ENCODE results near the gene NTRK1.

Gene NTRK1

GRCh38 chr1:156839426-156840109, 21.1 kb upstream of the NTRK1 start:
- DNase-seq: no peak

GRCh38 chr1:156840186-156840897, 20.3 kb upstream of the NTRK1 start:
- DNase-seq: no peak

DNA sequence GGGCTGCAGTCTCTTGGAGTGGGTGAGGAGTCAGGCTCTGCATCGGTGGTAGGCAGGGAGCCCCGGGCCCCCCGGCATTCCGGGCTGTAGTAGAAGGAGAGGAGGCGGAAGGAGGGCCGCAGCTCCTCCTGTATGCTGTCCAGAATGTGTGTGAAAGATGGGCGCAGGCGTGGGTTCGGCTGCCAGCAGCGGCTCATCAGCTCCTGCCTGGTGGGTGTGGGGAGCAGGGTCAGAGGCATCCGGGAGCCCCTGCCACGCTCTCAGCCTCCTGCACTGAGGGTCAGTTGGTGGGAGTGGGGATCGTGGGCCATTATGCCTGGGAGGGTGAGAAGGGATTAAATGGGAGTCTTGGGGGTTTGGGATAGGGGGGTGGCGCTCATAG, 19.8 kb upstream of the NTRK1 start:
- DNase-seq: no peak

DNA sequence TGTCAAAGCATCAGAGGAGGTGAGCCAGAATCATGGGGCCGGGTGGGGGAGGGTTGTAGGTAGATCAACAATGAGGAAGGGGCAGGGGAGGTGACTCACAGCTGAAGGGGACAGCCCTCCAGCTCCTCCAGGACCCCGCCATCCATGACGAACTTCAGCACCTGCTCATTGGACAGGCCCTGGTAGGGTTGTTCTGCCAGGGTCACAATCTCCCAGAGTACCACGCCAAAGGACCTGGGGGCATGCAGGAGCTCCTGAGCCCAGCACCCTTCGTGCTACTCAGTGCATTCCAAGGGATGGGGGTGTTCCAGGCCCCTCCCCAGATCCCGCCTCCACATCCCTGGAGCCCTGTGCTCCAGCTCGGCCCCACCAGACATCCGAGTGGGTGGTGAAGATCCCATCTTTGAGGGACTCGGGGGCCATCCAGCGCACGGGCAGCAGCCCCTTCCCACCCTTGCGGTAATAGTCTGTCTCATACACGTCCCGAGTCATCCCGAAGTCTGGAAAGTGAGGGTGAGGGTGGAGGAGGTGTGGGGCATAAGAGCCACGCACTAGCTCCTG, 19.3 kb upstream of the NTRK1 start:
- no peak for DNase-seq

GRCh38 chr1:156842618-156843300, 17.9 kb upstream of the NTRK1 start:
- DNase-seq: no peak

DNA sequence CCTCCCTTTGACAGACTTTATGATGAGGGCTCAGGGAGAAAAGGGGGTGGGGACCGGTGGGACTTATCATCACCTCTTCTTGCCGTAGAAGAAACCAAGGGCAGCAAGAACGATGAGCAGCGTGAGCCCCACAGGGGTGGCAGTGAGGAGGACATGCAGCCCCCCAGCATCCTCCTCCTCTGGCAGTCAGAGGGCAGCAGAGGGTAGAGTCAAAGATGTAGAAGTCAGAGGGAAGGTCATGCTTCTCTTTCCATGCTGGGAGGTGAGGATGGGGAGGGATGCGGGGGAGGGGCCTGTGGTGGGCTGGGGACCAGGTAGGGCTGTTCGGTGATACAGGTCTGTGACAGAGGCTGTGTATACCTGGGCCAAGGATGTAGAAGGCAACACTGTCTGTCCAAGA, 16.6 kb upstream of the NTRK1 start:
- no peak for DNase-seq

GRCh38 chr1:156844638-156845037, 16.0 kb upstream of the NTRK1 start:
- DNase-seq: no peak

GRCh38 chr1:156845055-156845952, 15.4 kb upstream of the NTRK1 start:
- DNase-seq: peak; percentile 18

- no peak for DNase-seq
Measured at GRCh38 chr1:156845953-156846545, 14.6 kb upstream of the NTRK1 start.

- DNase-seq: no peak
Measured at GRCh38 chr1:156846643-156847042, 14.0 kb upstream of the NTRK1 start.

DNA sequence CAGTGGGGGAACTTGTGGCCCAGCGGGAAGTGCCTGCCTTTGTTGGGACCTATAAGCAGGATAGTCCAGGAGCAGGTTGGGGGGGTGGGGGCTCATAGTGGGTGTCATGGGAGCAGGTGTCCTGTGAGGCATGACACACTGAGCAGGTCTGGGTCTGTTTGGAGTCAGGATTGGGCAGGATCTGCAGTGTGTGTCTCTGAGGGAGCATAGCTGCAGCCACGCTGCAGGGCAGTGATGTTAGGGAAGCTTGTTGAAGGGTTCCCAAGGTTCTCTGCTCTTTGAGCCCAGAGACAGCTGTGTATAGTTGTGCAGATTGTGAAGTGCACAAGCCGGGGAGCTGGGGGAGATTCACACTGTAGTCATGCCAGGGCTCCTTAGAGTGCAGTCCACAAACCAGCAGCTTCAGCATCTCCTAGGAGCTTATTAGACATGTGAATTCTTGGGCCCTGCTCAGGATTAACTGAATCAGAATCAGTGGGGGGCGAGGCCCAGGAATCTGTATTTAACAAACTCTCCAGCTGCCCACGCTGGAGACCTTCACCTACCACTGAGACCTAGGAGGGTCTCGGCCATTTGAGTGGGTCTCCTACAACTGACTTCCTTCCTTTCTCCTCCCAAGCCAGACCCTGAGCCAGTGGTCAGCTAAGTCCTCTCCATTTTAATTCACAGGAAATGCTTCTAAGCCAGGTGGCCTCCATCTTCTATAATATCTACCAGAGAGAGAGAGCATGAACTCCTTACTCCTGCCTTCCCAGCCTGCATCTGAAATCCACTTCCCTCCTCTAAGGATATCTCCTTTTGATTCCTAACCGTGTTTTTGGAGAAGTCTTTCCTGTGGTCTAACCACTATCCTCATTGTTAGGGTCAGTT, 12.8 kb upstream of the NTRK1 start:
- DNase-seq: no peak

GRCh38 chr1:156848461-156849150, 12.1 kb upstream of the NTRK1 start:
- no peak for DNase-seq

DNA sequence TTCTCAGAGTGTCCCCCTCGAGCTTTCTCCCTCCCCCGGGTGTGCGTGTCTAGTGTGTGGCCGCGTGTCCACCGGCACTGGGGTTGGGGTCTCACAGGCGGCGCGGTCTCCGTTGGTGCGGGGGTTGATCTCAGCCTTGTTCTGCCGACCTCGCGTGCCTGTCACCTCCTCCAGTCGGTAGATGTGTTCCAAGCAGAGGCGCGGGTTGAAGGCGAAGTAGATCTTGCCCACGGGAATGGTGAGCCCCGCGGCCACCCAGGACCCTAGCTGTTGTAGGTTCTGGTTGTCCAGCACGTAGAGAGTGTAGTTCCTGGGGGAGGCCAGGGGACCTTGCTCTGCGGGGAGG, 11.5 kb upstream of the NTRK1 start:
- no peak for DNase-seq

DNA sequence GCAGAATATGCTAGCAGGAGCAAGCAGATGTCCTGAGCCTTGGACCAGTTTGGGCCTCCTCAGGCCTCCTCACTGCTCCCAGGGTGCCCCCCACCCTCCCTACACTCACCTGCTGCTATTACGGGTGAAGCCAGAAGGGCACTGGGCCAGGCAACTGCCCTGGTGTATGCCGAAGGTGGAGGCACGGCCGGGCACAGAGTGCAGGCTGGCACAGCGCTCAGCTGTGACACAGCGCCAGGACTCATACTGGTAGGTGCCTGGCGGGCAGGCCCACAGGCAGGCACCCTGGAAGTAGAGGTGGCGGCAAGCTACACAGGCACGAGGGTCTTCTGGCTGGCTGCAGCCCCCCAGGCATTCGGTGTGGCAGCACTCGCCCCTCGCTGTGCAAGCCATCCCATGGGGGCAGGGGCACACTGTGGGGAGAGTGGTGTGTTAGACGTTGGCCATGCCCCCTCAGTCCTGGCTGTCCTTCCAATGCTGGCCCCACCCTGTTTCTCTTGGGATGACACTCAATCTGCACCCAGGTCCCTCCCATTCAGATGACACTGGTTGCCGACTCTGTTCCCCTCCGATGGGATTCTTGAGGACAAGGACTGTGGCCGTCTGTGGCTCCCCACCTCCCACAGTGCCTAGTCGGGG, 8.8 kb upstream of the NTRK1 start:
- DNase-seq: no peak

- peak; percentile 62 for DNase-seq
Measured at GRCh38 chr1:156852418-156852874, 8.2 kb upstream of the NTRK1 start.

DNA sequence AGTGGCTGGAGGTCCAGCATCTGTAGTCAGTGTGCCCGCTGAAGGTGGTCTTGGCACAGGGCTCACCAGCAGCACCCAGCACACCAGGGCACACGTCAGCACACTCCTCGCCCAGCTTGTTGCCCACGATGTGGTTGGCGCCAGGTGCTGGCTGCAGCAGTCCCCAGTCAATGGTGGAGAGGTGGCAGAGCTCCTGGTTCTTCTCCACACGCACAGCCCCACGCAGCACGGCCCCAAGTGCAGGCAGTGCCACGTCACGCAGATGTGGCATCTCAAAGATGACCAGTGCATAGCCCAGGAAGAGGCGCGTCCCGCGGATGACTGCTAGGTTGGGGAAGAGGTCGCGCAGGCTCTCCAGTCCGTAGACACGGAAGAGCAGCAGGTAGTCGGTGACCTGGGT, 6.9 kb upstream of the NTRK1 start:
- no peak for DNase-seq

DNA sequence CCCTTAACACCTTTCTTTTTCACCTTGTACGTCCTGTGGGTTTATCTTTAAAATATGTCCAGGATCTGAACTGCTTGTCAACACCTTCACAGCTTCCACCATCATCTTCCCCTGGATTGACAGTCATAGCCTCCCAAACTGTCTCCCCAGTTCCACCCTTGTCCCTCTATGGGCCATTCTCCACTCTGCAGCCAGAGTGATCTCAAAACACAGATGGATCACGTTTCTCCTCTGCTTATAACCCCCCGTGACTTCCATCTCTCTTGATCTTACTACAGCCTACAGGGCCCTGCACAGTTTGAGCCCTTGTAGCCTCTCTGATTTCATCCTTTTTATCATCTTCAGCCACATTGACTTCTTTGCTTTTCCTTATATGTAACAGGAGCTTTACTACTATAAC, 6.0 kb upstream of the NTRK1 start:
- no peak for DNase-seq

DNA sequence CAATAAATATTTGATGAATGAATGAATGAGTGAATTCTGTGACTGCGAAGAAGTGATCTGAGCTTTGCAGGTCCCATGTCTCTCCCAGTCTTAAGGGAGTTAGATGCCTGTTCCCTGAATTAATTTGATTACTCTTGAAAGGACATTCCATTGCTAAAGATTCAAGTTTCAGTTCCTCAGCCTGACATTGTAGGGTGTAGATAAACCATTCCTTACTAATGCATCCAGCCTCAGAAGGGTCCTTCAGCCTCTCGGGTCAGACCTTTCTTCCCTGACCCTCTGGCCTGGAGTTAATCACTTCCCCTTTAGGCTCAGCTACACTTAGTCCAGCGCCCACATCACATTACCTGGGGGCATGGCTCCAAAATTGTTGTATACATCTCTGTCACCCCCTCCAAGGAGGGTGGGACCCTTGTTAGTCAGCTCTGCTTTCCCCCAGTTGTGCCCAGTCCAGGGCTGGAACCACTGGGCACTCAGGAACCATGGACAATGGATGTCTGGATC, 4.3 kb upstream of the NTRK1 start:
- DNase-seq: no peak

DNA sequence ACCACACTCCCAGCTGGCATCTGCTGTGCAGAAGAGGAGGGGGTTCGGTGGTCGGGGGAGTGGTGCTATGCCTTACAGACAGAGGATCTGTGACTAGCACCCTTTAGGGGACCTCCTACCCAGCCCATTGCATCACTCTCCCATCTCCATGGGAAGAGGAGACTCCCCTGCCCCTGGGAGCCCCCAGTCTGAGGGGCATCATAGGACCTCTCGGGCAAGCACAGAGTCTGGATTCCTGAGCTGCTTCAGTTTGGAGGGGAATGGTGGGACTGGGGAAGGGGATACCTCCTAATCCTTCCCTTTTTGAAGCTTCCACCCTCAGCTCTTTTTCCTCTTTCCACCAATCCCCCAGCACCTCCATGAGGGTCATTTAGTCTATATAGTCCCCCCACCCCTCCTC, 3.1 kb upstream of the NTRK1 start:
- no peak for DNase-seq

DNA sequence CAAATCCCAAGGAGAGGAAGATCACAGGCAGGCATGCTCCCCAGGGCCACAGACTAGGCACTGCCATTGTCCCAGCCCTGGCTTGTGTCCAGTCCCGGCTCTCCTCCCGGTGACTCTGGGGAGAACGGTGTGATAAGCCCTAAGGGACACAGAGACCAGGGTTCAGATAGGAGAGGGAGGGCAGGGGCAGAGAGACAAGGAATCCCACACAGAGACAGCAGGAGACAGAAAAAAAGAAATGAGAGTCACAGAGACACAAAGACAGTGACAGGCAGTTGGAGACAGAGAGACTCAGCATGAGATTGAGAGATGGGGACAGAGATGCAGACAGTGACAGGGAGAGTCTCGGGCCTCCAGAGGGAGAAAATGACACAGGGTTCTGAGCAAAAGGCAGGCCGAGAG, 2.1 kb upstream of the NTRK1 start:
- peak; percentile 18 for DNase-seq
